IPS DF 4.7 (cell line): ENCODE measurements around the gene URI1.
"Not testable (repeated sequence)": the region's sequence is repeated elsewhere in the genome, so short reads cannot be mapped to it uniquely, and the experiment has no call there.

Experiments
- DNase-seq: peaks from one replicate; pipeline ENCODE4 v3.0.0-alpha.2; 2013; ENCODE audit warnings: low spot score; ENCODE audit errors: extremely low read depth

The URI1 gene, protein sequence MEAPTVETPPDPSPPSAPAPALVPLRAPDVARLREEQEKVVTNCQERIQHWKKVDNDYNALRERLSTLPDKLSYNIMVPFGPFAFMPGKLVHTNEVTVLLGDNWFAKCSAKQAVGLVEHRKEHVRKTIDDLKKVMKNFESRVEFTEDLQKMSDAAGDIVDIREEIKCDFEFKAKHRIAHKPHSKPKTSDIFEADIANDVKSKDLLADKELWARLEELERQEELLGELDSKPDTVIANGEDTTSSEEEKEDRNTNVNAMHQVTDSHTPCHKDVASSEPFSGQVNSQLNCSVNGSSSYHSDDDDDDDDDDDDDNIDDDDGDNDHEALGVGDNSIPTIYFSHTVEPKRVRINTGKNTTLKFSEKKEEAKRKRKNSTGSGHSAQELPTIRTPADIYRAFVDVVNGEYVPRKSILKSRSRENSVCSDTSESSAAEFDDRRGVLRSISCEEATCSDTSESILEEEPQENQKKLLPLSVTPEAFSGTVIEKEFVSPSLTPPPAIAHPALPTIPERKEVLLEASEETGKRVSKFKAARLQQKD

DNA sequence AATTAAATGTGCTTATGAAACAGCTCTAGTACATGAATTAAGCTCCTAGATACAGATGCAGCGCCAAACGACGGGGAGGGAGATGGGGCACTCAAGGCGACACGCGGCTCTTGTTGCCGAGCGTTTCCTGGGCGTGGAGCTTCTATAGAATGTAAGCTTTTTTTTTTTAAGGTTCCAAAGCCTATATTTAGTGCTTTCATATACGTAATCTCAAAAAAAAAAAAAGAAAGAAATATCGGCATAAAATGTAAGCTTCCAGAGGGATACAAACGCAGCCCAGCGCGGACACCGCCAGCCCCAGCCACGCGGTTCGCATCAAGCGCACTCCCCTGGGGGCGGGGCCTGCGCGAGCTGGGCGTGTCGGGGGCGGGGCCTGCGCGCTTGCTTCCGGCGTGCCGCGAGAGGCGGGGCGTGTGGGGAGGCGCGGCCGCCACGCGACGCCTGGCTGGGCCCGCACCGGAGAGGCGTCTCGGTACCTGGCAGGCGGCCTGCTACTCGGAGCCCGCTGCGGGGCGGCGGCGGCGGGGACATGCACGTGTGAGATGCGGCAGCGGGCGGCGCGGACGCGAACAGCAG lies at the start of gene URI1:
Gene URI1 (plus strand): TSS at position 412 of the 576 bp plus-strand sequence. CDS start 309 bp downstream, outside the sequence.
- DNase-seq: no peak

GRCh38 chr19:29893606-29894284 lies 48.3 kb upstream of the URI1 start:
- DNase-seq: no peak

DNA sequence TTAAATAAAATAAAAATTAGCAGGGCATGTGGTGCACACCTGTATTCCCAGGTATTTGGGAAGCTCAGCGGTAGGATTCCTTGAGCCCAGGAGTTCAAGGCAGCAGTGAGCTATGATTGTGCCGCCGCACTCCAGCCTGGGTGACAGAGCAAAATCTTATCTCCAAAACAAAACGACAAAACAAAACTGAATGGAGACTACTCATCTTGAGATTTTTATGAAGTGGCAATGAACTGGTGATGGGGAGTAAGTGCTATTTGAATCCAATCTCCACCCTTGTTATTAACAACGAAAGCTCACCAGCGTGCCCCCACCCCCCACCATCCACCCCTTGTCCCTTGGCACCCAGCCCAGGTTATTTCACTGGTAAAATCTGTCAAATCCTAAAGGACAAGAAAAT lies 45.2 kb upstream of the URI1 start:
- no peak for DNase-seq

GRCh38 chr19:29897466-29897865 lies 44.6 kb upstream of the URI1 start:
- no peak for DNase-seq

DNA sequence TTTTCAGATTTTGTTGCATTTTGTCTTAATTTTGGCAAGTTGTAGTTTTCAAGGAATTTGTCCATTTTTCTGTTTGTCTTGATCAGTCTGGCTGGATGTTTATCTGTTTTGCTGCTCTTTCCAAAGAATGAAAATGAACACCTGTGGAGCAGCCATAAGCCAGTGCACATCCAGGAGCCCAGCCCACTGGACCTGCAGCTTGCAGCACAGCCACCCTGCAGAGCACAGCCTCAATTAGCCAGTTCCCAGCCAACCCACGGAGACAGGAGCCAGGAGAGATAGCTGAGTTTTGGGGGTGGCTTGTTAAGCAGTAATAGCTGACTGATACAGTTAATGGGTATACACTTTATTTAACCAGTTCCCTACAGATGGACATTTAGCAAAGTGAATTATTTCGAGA lies 38.0 kb upstream of the URI1 start:
- no peak for DNase-seq

- DNase-seq: no peak
Measured at GRCh38 chr19:29908963-29909944, 32.8 kb upstream of the URI1 start.

GRCh38 chr19:29914933-29915332 lies 27.1 kb upstream of the URI1 start:
- no peak for DNase-seq

DNA sequence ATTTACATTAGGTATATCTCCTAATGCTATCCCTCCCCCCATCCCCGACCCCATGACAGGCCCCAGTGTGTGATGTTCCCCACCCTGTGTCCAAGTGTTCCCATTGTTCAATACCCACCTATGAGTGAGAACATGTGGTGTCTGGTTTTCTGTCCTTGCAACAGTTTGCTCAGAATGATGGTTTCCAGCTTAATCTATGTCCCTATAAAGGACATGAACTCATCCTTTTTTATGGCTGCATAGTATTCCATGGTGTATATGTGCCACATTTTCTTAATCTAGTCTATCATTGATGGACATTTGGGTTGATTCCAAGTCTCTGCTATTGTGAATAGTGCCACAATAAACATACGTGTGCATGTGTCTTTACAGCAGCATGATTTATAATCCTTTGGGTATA lies 26.2 kb upstream of the URI1 start:
- not testable (repeated sequence) for DNase-seq

DNA sequence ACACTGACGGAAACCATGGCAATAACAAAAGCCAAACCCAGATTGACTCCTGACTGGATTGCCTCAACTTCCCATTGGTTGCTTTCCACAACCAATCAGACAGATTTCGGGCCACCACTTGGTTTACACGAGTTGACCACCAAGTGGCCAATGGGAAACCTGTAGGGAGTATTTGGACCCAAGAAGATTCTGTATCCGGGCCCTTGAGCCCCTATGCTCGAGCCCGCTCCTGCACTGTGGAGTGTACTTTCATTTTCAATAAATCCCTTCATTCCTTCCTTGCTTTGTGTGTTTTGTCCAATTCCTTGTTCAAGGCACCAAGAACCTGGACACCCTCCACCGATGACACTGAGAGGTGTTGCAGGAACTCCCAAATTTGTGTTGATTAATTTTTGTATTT lies 24.1 kb upstream of the URI1 start:
- DNase-seq: no peak

DNA sequence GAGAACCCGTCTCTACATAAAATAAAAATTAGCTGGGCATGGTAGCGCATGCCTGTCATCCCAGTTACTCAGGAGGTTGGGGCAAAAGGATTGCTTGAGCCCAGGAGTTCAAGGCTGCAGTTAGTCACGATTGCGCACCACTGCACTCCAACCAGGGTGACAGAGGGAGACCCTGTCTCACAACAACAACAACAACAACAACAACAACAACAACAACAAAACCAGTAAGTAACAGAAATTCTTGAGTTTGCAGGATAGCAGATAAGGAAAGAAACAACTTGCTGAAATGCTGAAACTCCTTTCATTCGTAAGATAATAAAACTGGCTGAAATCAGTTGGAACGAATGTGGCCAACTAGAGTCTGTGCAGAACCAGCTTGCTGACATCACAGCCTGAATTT lies 23.1 kb upstream of the URI1 start:
- DNase-seq: no peak

DNA sequence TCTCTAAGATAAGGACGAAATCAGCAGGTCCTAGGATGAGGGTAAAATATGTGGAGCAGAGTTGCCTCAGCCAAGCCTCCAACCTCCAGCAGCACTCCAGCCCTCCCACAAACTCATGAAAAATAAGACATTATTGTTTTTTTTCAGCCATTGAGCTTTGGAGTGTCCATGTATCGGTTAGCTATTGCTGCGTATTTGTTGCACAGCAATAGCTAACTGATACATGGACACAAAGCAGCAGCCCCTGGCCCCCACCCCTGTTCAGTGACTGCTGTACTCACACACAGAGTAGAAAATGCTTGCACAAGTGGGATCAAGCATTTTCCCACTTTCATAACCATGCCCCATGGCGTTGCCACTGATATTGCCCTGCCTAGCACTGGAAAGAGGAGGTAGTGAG lies 19.1 kb upstream of the URI1 start:
- no peak for DNase-seq

- DNase-seq: no peak
Measured at GRCh38 chr19:29923653-29924052, 18.4 kb upstream of the URI1 start.

GRCh38 chr19:29926031-29926430 lies 16.0 kb upstream of the URI1 start:
- DNase-seq: no peak

DNA sequence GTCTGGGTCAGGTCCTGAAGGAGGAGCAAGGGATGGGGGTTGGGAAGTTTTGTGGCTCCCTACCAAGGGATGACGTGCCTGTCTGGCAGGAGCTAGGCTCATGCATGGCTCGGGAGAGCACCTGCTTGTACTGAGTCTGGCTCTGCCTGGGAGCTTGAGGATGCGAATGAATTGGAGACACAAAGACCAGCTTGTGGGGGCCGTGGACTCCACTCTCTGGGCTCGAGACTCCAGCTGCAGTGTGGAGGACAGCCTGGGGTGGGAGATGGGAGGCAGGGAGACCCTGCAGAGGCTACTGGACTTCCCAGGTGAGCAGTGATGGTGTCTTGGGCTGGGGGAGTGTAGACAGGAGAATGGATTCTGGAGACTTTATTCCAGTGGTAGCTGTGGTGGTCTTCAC lies 15.2 kb upstream of the URI1 start:
- DNase-seq: no peak

DNA sequence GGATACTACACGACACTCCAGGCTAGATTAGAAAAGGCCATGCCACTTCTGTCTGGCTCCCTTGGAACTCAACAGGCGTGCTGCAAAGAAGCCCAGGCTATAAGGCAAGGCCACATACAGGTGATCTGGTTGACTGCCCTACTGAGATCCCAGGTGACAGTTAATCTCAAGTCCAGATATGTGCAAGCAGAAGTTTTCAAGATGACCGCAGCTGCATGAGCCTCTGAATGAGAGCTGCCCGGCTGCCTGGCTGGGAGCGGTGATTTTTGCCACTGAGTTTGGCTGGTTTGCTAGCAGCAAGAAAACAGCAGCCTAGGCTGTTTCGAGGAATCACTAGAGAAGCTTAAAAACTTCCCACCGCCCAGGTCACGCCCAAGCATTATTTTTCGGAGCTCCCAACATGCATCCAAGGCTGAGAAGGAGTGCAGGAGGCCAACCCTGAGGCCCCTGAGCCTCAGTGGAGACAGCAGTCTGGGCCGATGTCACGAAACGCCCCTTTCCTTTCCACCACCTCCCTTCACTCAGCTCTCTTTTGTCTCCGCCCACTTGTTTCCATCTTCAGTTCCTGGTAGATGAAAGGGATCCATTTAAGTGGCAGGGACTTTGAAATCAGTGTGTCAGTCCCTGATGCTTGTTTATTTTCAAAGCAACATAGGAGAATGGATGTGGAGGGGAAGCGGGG lies 14.0 kb upstream of the URI1 start:
- DNase-seq: no peak

- no peak for DNase-seq
Measured at GRCh38 chr19:29928831-29929230, 13.2 kb upstream of the URI1 start.

DNA sequence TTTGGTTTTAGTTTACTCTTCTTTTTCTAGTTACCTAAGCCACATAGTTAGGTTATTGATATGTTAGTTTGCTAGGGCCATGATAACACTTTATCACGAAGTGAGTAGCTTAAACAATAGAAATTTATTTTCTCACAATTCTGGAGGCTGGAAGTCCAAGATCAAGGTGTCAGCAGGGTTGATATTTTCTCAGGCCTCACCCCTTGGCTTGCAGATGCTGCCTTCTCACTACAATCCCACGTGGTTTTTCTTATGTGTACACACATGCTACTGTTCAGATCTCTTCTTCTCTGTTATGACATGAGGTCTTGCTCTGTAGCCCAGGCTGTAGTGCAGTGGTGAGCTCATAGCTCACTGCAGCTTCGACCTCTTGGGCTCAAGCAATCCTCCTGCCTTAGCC lies 7.8 kb upstream of the URI1 start:
- no peak for DNase-seq

- no peak for DNase-seq
Measured at GRCh38 chr19:29934781-29935180, 7.3 kb upstream of the URI1 start.

GRCh38 chr19:29936409-29936808 lies 5.6 kb upstream of the URI1 start:
- no peak for DNase-seq

GRCh38 chr19:29939628-29940027 lies 2.4 kb upstream of the URI1 start:
- no peak for DNase-seq
